ENCODE results near the gene EDARADD.

DNA sequence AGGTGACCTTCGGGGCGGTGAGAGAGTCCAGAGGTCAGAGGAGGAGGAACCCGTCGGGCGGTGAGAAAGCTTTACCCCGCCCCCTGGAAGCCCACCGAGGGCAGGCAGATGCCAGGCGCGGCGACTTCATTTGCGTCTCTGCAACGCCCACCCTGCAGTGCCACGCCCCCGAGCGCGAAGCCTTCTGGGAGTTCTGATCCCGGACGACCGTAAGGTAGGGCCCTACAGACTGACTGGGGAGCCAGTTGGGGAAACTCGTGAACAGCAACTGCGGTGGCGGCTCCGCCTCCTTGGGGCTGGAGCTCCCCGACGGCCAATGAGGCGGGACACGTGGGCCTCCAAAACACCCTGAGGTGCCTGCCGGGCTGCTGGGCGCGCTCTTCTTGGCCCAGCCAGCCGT is 46.0 kb upstream of the EDARADD start:
- TF ChIP-seq, protein P1, sequence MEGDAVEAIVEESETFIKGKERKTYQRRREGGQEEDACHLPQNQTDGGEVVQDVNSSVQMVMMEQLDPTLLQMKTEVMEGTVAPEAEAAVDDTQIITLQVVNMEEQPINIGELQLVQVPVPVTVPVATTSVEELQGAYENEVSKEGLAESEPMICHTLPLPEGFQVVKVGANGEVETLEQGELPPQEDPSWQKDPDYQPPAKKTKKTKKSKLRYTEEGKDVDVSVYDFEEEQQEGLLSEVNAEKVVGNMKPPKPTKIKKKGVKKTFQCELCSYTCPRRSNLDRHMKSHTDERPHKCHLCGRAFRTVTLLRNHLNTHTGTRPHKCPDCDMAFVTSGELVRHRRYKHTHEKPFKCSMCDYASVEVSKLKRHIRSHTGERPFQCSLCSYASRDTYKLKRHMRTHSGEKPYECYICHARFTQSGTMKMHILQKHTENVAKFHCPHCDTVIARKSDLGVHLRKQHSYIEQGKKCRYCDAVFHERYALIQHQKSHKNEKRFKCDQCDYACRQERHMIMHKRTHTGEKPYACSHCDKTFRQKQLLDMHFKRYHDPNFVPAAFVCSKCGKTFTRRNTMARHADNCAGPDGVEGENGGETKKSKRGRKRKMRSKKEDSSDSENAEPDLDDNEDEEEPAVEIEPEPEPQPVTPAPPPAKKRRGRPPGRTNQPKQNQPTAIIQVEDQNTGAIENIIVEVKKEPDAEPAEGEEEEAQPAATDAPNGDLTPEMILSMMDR (IDR thresholded peaks at IDR 0.05) = no peak
- no peak for TF ChIP-seq TCF7L2 (IDR thresholded peaks at IDR 0.05; ENCODE audit: low read depth, low read length)
